HG02852 (cell line): Measurements from ENCODE around the gene PNLIPRP3.

Experiments used
- ATAC-seq: cut with Tn5 transposase; IDR thresholded peaks from one replicate; pipeline ENCODE4 v1.9.1; 2021; ENCODE audit warnings: mild to moderate bottlenecking, moderate library complexity; ENCODE audit not compliant: unreplicated experiment

The PNLIPRP3 gene

GRCh38 chr10:116444527-116445142, 17.0 kb downstream of the PNLIPRP3 start:
- peak; percentile 84 for ATAC-seq

DNA sequence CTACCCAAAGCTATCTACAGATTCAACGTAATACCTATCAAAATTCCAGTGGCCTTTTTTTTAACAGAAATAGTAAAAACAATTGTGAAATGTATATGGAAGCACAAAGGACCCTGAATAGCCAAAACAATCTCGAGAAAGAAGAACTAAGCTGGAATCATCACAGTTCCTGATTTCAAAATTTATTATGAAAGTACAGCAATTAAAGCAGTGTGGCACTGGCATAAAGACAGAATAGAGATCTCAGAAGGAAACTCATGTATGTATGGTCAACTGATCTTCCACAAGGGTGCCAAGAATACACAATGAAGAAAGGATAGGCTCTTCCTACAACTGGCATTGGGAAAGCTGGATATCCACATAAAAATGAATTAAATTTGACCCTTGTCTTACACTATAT, 23.2 kb downstream of the PNLIPRP3 start:
- no peak for ATAC-seq

GRCh38 chr10:116451711-116452337, 24.2 kb downstream of the PNLIPRP3 start:
- no peak for ATAC-seq

DNA sequence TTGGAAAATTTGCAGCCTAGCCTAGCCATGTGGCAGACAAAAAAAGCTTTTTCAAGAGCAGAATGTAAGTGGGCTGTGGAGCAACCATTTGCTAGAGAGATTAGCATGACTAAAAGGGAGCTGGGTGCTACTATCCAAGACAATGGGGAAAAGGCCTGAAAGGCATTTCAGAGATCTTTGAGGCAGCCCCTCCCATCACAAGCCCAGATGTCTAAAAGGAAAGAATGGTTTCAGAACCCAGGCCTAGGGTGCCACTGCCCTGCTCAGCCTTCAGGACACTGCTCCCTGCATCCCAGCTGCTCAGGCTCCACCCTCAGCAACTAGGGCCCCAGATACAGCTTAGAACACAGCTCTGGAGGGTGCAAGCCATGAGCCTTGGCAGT, 24.7 kb downstream of the PNLIPRP3 start:
- no peak for ATAC-seq

DNA sequence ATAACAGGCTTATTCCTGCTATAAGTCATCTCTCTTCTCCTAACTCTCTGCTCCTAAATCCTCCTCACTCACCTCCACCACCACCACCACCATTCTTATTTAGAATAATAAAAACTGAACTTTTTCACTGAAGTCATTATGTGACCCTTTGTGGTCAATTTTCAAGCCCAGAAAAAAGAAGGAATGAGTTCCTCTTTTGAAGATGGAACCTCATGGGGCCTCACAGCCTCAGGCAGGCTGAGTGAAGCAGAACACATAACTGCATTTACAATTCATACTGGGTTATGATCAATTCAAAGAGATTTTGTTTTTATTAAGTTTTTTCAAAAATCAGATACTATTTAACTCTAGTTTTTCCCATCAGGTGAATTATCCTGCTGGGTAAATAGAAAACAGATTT, 29.8 kb downstream of the PNLIPRP3 start:
- no peak for ATAC-seq

DNA sequence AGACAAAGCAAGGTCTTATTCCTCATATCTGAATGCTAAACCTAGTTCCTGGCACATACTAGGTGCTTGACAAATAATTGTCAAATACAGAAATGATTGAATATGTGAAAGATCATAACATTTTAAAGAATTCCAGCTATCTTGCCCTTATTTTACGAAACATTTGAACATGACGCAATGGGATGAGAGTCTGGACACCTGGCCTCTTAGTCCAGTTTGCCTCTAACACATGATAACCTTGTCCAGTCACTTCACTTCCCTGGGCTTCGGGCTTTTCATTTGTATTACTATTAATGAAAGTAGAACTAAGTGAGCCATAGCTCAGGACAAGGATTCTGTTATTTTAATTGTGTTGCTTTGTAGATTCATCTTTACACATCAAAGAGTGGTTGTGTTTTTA, 32.6 kb downstream of the PNLIPRP3 start:
- ATAC-seq = no peak

GRCh38 chr10:116461680-116462079, 34.0 kb downstream of the PNLIPRP3 start:
- no peak for ATAC-seq

DNA sequence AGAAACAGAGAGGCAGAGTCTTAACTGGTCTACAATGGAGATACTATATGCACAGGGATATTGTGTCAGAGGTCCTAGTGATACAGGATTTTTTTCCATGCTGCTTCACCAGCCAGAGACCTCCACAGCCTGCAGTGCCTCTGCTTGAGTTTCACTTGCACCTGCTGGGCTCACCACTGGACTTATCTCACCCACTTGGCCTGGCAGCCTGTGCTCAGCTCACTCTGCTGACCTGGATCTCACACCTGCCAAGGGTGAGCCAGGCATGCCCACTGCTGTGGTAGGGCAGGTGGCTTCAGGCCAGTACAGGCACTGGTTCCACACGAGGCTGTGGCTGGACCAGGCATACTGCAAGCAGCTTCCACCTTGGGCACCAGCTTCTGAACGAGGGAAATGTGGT, 36.6 kb downstream of the PNLIPRP3 start:
- ATAC-seq = no peak

DNA sequence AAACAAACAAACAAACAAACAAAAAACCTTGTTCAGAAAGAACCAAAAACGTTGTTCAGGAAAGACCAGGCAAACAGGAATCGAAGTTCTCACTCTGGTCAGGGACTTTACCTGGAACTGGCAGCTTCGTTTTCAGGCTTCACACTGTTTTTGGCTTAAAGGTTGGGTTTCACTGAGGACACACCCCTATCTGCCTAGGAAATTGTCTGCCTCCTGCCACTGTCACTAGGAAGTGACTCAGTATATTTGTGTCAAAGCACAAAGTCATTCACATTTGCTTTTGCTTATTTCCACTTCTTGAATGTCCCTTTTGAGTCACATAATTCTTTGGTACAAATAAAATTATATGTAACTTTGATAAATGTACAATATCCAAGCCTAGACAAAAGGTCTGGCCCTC, 37.9 kb downstream of the PNLIPRP3 start:
- no peak for ATAC-seq

DNA sequence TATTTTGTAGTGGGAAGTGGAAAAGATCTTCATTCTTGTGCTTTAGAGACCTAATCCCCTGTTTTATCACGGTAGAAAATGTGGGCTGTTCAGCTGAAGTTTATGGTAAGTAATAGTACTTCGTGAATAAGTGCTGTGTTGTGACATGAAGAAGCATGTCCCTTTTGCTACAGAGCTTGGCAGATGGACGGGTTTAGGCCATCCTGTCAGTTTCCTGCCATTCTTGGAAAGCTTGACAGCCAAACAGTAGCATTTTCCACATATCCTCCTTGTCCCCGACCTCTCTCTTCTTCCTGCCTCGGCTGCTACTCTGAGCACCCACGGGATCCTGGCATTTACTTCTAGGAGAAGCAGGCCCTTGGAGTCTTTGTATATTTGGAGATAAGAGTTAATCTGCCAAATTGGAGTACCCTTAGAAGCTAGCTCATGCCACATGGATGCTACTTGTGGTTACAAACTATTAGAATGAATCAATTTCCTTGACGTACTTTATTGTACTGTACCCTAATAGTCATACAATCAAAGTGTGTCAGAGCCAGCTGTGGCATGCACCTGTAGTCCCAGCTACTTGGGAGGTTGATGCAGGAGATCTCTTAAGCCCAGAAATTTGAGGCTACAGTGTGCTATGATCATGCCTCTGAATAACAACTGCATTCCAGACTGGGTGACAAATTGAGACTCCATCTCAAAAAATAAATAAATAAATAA, 39.2 kb downstream of the PNLIPRP3 start:
- no peak for ATAC-seq

GRCh38 chr10:116469437-116469836, 41.8 kb downstream of the PNLIPRP3 start:
- no peak for ATAC-seq

GRCh38 chr10:116470071-116470470, 42.4 kb downstream of the PNLIPRP3 start:
- no peak for ATAC-seq

- ATAC-seq = no peak
Measured at GRCh38 chr10:116470768-116471415, 43.2 kb downstream of the PNLIPRP3 start.

- ATAC-seq = no peak
Measured at GRCh38 chr10:116472891-116473290, 45.2 kb downstream of the PNLIPRP3 start.

GRCh38 chr10:116475866-116476265, 48.2 kb downstream of the PNLIPRP3 start:
- no peak for ATAC-seq

DNA sequence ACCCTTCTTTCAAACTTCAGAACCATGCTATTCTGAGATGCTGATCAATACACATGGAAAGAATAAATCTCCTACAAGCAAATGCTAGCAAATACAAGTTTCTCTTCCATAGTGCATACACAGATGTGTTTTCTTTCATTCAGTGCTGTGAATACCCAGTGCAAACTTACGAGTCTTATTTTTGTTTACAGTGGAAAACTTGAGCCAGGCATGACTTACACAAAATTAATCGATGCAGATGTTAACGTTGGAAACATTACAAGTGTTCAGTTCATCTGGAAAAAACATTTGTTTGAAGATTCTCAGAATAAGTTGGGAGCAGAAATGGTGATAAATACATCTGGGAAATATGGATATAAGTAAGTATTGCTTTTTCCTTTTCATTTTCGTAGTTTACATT, 48.8 kb downstream of the PNLIPRP3 start:
- no peak for ATAC-seq

DNA sequence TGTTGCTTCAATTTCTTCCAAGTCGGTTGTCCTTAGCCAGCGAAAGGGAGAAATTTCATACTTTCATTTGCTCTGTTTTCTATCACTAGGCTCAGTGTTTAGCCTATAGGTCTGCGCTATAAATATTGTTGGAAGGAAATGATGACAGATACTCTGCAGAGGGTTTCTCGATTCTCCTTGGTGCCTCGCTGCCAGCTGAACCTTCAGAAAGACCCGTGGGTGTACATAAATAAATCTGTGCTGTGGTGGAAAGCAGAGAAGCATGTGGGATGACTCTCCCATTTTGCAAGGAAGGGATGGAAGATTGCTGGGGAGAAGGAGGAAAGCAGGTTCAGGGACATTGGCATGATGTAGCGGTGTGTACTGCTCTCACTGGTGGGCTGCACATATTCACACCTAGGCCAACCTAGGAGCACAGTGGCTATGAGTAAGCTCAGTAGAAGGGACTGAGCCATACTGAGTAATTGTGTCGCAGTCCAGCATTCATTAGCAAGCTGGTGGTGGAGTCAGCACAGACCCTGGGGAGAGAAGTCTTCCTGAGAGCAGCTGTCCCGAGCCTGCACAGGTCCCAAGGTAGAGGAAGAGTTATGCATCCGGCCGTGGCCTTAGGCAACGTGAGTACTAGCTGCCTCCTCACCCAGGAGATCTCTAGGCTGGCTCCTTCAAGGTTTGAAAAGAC, 50.5 kb downstream of the PNLIPRP3 start:
- ATAC-seq = no peak

DNA sequence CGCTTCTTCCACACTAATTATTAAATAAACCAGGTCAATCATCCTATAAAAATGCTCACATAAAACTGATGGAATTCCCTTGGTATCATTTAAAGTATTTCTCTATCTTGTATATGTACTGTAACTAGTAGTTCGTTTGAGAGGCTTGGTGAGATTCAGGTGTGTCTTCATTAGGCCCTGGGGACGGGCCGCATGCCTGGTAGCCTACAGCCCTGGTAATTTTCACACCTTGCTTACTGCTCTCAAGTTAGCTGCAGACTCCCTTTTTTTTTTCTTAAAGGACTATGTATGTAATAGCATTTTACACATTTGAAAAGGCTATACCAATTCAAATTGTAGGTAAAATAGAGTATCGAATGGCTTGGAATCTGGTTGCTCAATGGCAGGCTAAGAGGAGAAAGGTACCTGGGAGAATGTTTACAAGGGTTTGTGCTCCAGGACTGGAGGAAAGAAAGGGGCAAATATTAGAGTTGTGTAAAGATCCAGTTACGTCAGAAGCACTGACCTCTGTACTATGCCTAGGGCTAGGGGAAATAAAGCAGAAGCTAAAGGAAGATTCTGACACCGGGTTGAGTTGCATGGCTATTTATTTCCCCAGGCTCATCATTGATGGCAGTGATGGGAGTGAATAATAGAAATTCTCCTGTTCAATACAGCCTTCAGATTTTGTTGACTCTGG, 59.3 kb downstream of the PNLIPRP3 start:
- ATAC-seq = no peak

DNA sequence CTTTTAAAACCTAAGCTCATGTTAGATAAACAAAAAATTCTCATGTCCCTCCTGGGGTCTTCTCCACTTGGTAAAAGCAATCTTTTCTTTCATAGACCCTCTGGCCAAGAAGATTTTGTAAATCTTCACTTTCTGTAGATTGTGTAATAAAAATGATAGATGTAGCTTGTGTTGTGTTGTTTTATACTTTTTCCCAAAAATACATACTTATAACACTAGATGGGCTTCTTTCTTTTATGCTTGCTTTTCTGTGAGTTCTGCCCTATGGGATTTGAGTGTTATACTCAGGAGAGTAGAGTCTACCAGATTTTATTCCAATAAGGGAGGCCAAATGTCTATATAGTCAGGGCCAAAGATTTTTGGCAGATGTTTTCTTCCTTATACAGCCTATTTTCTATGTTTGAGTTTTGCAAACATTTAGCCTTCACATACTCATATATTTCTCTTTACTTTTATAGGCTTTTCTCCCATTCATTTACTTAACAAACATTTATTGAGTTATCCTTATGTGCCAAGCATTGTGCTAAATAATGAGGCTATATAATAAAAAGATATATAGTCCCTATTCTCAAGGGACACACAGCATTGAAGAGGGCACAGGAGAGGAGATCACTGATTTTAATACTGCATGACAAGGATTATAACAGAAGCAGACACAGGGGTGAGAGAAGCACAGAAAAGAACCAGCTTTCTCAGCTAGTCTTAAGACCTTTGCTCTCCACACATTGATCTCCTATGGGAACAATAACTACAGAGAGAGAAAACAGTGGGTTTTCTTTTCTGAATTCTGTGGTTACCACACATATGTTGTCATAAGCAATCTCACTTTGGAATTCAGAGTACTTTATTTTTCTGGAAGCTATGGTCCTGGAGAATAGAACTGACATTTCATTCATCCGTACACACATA, 60.1 kb downstream of the PNLIPRP3 start:
- no peak for ATAC-seq

GRCh38 chr10:116489460-116489859, 61.8 kb downstream of the PNLIPRP3 start:
- no peak for ATAC-seq
